ENCODE data around the gene OTUB1. TPM values are rescaled to one million over a fixed set of nuclear protein-coding genes. Genes with fewer than 3 reads are reported as not detected.

Gene OTUB1
- total RNA-seq, 6 experiments from 2014 or later = 23.2 to 35.3 (median 24.7) TPM

GRCh38 chr11:64022125-64022784 lies 36.0 kb downstream of the OTUB1 start:
- H3K36me3 ChIP-seq = no peaks in the 10 kb centered on the region
- intact Hi-C loops (cut with DNase I) = no loop called here
- ATAC-seq (no peak), DNase-seq (no peak)
- H3K9me3 ChIP-seq = no peaks in the 10 kb centered on the region
- no peak overlapping the region for H3K27ac ChIP-seq
- H3K4me3 ChIP-seq = no peak overlapping the region
- 92% methylated on average over 7 of the region's 14 CpGs for WGBS (ENCODE audit: insufficient coverage, low coverage, low lambda C conversion rate, missing lambda C conversion rate)
- no peaks in the 10 kb centered on the region for H3K27me3 ChIP-seq
- H3K4me1 ChIP-seq = no peaks in the 10 kb centered on the region
- no peak for TF ChIP-seq CTCF (IDR thresholded peaks at IDR 0.05)
- no peak for TF ChIP-seq POLR2A (IDR thresholded peaks at IDR 0.05)

DNA sequence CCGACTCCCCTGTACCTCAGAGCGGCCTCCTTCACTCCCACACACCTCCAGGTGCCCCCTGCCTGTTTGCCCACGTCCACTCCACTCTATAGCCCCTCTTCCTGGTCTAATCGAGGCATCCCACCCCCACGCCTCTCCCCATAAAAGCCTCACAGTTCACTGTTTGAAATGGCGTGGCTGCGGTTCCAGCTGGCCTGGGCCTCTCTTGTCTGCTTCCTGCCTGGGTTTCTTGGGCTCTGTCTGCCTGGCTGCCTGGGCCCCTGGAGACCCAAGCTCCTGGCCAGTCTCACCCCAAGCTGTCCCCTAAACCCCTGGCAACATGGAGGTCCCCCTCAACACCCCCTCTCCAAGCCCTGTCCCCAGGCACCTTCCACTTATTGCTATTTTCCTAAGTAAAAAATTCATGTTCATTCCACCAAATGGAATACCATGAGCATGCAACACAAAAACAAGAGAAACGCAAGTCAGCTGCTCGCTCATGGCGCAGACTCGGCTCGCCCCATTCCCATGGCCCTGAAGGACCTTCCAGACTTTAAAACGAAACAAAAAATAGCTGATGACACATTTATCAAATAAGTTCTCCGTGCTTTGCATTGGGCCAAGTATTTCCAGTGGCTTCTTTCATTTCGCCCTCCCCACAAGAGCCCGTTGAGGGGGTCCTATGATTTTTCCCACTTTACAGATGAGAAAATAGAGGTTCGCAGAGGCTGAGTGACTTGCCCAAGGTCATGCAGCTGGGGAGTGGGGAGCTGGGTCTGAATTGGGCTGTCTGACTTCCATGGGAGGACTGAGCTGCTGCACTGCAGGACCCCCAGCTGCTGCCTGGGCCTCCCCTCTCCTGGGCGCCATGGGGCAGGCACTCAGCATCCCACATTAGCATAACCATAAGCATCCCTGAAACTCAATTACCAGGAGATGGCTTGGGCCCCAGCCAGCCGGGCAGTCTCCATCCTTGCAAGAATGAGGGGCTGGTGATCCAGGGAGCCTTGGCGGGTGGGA lies 37.8 kb downstream of the OTUB1 start:
- no peaks in the 10 kb centered on the region for H3K27me3 ChIP-seq
- DNase-seq = no peak
- H3K27ac ChIP-seq = no peak overlapping the region
- intact Hi-C loops (cut with DNase I) = no loop called here
- no peak for TF ChIP-seq POLR2A (IDR thresholded peaks at IDR 0.05)
- TF ChIP-seq CTCF (IDR thresholded peaks at IDR 0.05) = no peak
- no peaks in the 10 kb centered on the region for H3K4me1 ChIP-seq
- no peaks in the 10 kb centered on the region for H3K36me3 ChIP-seq
- WGBS (ENCODE audit: insufficient coverage, low coverage, low lambda C conversion rate, missing lambda C conversion rate) = 97% methylated on average over 9 of the region's 20 CpGs
- no peaks in the 10 kb centered on the region for H3K9me3 ChIP-seq
- no peak for ATAC-seq
- H3K4me3 ChIP-seq = no peak overlapping the region

DNA sequence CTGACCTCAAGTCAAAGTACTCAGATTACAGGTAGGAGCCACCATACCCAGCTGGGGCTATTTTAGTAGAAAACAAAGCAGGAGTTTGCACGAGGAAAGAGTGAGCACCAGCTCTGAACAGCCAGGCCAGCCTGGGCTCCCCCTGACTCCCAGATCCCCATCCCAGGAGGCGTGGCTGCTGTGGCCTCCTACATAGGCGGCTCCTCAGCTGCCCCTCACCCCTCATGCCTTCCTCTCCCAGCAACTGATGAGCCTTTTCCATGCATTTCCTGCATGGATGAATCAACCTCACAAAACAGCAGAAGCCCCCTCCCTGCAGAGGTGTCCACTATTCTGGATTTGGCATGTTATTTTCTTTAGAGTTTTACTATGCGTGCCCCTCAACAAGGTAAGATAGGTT lies 39.0 kb downstream of the OTUB1 start:
- Histone ChIP-seq H3K36me3 (no peaks in the 10 kb centered on the region), H3K27ac (no peak overlapping the region), H3K4me3 (no peak overlapping the region), H3K4me1 (no peaks in the 10 kb centered on the region), H3K27me3 (no peaks in the 10 kb centered on the region), H3K9me3 (no peaks in the 10 kb centered on the region)
- WGBS (ENCODE audit: insufficient coverage, low coverage, low lambda C conversion rate, missing lambda C conversion rate) = 86% methylated on average over 1 of the region's 4 CpGs
- DNase-seq = no peak
- intact Hi-C loops (cut with DNase I) = no loop called here
- TF ChIP-seq CTCF (IDR thresholded peaks at IDR 0.05) (no peak), POLR2A (IDR thresholded peaks at IDR 0.05) (no peak)
- ATAC-seq = no peak

DNA sequence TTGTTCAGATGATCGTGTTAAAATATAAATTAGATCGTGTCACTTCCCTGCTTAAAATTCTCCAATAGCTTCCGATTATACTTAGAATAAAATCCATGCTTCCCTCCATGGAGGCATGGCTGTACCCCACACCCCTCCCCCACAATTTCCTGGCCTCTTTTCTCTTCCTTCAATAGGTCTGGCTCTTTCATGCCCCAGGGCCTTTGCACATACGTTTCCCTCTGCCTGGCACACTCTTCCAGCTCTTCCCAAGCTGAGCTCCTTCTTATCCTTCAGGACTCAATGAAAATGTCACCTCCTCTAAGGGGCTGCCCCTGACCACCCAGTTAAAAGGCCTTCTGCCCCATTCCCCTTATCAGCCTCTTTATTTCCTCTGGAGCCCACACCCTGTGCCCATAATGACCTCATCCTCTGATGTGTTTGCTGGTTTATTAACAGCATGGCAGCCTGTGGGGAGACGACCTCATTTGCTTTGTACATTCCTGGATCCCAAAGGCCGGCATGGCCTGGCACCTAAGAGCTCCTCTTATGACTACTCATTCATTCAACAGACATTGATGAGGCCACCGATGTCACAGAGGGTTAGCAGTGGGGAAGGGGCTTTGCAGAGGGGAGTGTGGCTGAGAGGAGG lies 40.5 kb downstream of the OTUB1 start:
- DNase-seq = no peak
- Histone ChIP-seq H3K36me3 (no peaks in the 10 kb centered on the region), H3K4me3 (no peak overlapping the region), H3K27ac (no peak overlapping the region), H3K27me3 (no peaks in the 10 kb centered on the region), H3K9me3 (no peaks in the 10 kb centered on the region), H3K4me1 (no peaks in the 10 kb centered on the region)
- intact Hi-C loops (cut with DNase I) = no loop called here
- no peak for ATAC-seq
- no peak for TF ChIP-seq POLR2A (IDR thresholded peaks at IDR 0.05)
- TF ChIP-seq CTCF (IDR thresholded peaks at IDR 0.05) = no peak
- 88% methylated on average over 7 of the region's 7 CpGs for WGBS (ENCODE audit: insufficient coverage, low coverage, low lambda C conversion rate, missing lambda C conversion rate)

Data from right lobe of liver (tissue), 6 donors.